SU-DHL-6 (cell line): ENCODE data around the gene IFITM5.

ENCODE experiments used
- EZH2phosphoT487 ChIP-seq: fragments of 200-600 bp; sonication (generic), shearing (Covaris generic); conservative IDR thresholded peaks from 2 replicates; pipeline ENCODE4 v1.6.1; 2018; ENCODE audit warnings: mild to moderate bottlenecking, antibody characterized with exemption, low read length, moderate library complexity, mixed read lengths
- TF ChIP-seq, protein P1 (sequence below): fragments of 200-600 bp; sonication (generic); IDR thresholded peaks from one replicate; pipeline ENCODE4 v1.5.1; 2017; ENCODE audit warnings: antibody characterized with exemption, mild to moderate bottlenecking, low read length, moderate library complexity; ENCODE audit not compliant: insufficient read depth, poor library complexity, severe bottlenecking

DNA sequence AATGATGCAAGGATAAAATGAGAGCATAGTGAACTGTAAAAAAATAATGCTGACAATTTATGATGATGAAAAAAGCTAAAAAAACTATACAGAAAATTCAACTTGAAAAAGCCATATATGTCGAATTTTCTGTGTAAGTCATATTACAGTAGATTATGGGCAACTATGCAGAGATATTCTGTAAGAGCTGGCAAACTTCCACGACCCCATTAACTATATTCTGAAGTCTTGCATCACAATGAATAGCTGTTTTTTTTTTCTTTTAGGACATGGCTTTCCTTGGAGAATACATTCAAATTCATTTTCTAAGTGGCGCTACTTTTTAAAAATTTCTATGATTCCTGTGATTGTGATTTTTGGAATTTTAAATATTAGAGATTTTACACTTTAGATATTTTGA lies 44.1 kb downstream of the IFITM5 start:
- TF ChIP-seq, protein P1, sequence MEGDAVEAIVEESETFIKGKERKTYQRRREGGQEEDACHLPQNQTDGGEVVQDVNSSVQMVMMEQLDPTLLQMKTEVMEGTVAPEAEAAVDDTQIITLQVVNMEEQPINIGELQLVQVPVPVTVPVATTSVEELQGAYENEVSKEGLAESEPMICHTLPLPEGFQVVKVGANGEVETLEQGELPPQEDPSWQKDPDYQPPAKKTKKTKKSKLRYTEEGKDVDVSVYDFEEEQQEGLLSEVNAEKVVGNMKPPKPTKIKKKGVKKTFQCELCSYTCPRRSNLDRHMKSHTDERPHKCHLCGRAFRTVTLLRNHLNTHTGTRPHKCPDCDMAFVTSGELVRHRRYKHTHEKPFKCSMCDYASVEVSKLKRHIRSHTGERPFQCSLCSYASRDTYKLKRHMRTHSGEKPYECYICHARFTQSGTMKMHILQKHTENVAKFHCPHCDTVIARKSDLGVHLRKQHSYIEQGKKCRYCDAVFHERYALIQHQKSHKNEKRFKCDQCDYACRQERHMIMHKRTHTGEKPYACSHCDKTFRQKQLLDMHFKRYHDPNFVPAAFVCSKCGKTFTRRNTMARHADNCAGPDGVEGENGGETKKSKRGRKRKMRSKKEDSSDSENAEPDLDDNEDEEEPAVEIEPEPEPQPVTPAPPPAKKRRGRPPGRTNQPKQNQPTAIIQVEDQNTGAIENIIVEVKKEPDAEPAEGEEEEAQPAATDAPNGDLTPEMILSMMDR, result no peak
- no peak for TF ChIP-seq EZH2phosphoT487
